Spleen (tissue), 11 donors: Measurements from ENCODE around the gene RUFY3. TPM values are rescaled to one million over a fixed set of nuclear protein-coding genes. Genes with fewer than 3 reads are reported as not detected.

Experiments used
- DNase-seq: peaks from one replicate; pipeline ENCODE4 v3.0.0-alpha.2; 2020
- H3K27ac ChIP-seq, 8 donors: fragments of 200-600 bp; sonication (generic) in 7 of 8; 1 replicate in 4 of 8; 2 replicates in 4 of 8; pipeline versions ENCODE4 v1.5.0 to v1.8.0; 2016 to 2021; ENCODE audit warnings: inconsistent platforms in 4 of 8, mild to moderate bottlenecking in 4 of 8, moderate library complexity in 1 of 8
- H3K27me3 ChIP-seq, 7 donors: fragments of 200-600 bp; sonication (generic) in 6 of 7; replicated peaks in 1 of 7; 1 replicate in 4 of 7; 2 replicates in 3 of 7; pipeline versions ENCODE4 v1.5.0 to v1.8.0; 2016 to 2021; ENCODE audit warnings: inconsistent platforms in 3 of 7, mild to moderate bottlenecking in 1 of 7
- H3K36me3 ChIP-seq, 6 donors: fragments of 200-600 bp; sonication (generic) in 5 of 6; 1 replicate in 4 of 6; 2 replicates in 2 of 6; pipeline versions ENCODE4 v1.5.0 to v1.8.0; 2016 to 2021; ENCODE audit warnings: inconsistent platforms in 2 of 6
- H3K4me1 ChIP-seq, 6 donors: fragments of 200-600 bp; sonication (generic) in 5 of 6; 1 replicate in 3 of 6; 2 replicates in 3 of 6; pipeline versions ENCODE4 v1.5.0 to v1.8.0; 2016 to 2021; ENCODE audit warnings: inconsistent platforms in 3 of 6
- H3K4me3 ChIP-seq, 8 donors: fragments of 200-600 bp; sonication (generic) in 7 of 8; 1 replicate in 4 of 8; 2 replicates in 4 of 8; pipeline versions ENCODE4 v1.5.0 to v1.8.0; 2016 to 2021; ENCODE audit warnings: inconsistent platforms in 4 of 8, mild to moderate bottlenecking in 4 of 8, moderate library complexity in 2 of 8
- H3K9me3 ChIP-seq, 8 donors: fragments of 200-600 bp; sonication (generic) in 7 of 8; 1 replicate in 4 of 8; 2 replicates in 4 of 8; pipeline versions ENCODE4 v1.5.0 to v1.8.0; 2016 to 2021; ENCODE audit warnings: inconsistent platforms in 4 of 8
- POLR2A ChIP-seq, 3 donors: fragments of 450-650 bp; IDR thresholded peaks; one replicate each; pipeline ENCODE4 v1.5.1; 2017; ENCODE audit warnings: antibody characterized with exemption in 3 of 3, mild to moderate bottlenecking in 1 of 3
- POLR2AphosphoS5 ChIP-seq, 3 donors: sonication (generic); formaldehyde crosslinking; IDR thresholded peaks; one replicate each; pipeline ENCODE4 v1.5.1; 2017; ENCODE audit warnings: antibody characterized with exemption in 3 of 3
- WGBS, 5 donors: extraction: QIAGEN DNeasy Blood & Tissue Kit in 3 of 5; methylation state at CpG; one replicate each; pipeline versions ENCODE4 v1.1.5 to v1.1.7; 2013 to 2018; 5-methylcytosine and 5-hydroxymethylcytosine counted together
- intact Hi-C: fragments of 100-400 bp; cut with DNase I; formaldehyde crosslinking; loops from one replicate; pipeline ENCODE4 v1.15.0; 2023; ENCODE audit warnings: low total_unique reads
- polyA plus RNA-seq, 3 donors: library from polyadenylated mRNA; stranded (reverse); fragments of 200-250 nt; gene quantifications; one replicate each; pipeline ENCODE4 v1.2.1, GENCODE V29; 2013
- total RNA-seq, 7 donors: library from RNA; depleted of rRNA in 3 of 7; stranded (reverse); fragments of >200 nt in 3 of 7; fragmentation: NEBNext Ultra II Directional in 4 of 7; extraction: Animal tissue kit (Norgen Biotek cat#: 25700) in 4 of 7; gene quantifications; one replicate each; pipeline versions ENCODE4 v1.1.0 to v1.2.1, GENCODE V29; 2016 to 2021
- TF ChIP-seq, protein P1 (sequence below), 11 experiments: fragments of 200-600 bp in 7 of 11; fragments of 450-650 bp in 4 of 11; sonication (generic) in 4 of 11; IDR thresholded peaks in 8 of 11; conservative IDR thresholded peaks in 3 of 11; 1 replicate in 7 of 11; 2 replicates in 4 of 11; pipeline versions ENCODE4 v1.4.0 to v1.8.0; 2016 to 2021; ENCODE audit warnings: antibody characterized with exemption in 11 of 11, inconsistent platforms in 4 of 11, mild to moderate bottlenecking in 1 of 11
- donor health status: healthy with polysubstance abuse.
- donor health status: DM: no; HTN: no; CAD: no; lungs with moderate emphysema.
- donor health status: DM: no; HTN: no; CAD: no.
- donor health status: Bipolar disorder and iron deficiency.
- donor health status: healthy.
- donor health status: DM: no; HTN: no; CAD: no.
- donor health status: DM: yes; HTN: yes; CAD: no.

RUFY3 gene
- total and polyA plus RNA-seq, 10 donors, result 19.2 to 96.8 (median 76.2) TPM

DNA sequence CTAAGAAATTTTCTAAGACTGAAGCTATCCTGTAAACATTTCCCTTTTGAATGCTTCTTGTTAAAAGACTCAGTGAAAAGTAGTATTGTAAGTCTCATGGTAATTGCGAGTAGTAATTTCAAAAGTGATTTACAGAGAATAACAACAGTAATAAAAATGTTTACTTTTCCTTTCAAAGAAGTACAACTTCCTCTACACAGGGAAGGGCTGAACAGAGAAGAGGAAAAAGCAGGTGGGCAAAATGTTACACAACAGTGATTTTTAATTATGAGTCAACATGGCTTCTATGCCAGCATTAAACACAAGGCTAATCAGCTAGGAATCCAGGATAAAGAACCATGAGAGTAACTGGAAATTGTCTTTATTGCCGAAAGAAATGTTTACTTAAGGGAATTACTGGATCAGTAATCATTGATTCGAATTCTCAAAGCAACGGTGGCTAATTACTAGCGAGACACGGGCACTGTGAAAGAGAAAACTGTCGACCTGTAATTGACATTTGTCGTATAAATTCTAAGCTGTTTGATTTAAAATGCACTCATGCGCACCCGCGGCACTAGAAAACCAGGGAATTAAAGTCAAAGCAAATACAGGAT, 18.0 kb upstream of the RUFY3 start:
- intact Hi-C loops, result loop anchor here (10.0 kb wide), 1 partner anchor 131 kb away; the partner anchor contains the start of gene GRSF1
- Histone ChIP-seq H3K9me3 (no peaks in the 10 kb centered on the region), H3K27me3 (no peaks in the 10 kb centered on the region), H3K36me3 (no peaks in the 10 kb centered on the region), H3K27ac (peak overlapping the region; percentile 88 to 96 (median 94)), H3K4me3 (peak overlapping the region; percentile 65 to 96 (median 76)), H3K4me1 (peaks cover 18 to 48% (median 30%) of the 10 kb centered on the region in 6 donors)
- TF ChIP-seq, protein P1, sequence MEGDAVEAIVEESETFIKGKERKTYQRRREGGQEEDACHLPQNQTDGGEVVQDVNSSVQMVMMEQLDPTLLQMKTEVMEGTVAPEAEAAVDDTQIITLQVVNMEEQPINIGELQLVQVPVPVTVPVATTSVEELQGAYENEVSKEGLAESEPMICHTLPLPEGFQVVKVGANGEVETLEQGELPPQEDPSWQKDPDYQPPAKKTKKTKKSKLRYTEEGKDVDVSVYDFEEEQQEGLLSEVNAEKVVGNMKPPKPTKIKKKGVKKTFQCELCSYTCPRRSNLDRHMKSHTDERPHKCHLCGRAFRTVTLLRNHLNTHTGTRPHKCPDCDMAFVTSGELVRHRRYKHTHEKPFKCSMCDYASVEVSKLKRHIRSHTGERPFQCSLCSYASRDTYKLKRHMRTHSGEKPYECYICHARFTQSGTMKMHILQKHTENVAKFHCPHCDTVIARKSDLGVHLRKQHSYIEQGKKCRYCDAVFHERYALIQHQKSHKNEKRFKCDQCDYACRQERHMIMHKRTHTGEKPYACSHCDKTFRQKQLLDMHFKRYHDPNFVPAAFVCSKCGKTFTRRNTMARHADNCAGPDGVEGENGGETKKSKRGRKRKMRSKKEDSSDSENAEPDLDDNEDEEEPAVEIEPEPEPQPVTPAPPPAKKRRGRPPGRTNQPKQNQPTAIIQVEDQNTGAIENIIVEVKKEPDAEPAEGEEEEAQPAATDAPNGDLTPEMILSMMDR (IDR thresholded peaks at IDR 0.05 in 8 of 11, conservative IDR thresholded peaks at IDR 0.05 in 3 of 11), result no peak
- TF ChIP-seq POLR2AphosphoS5 (IDR thresholded peaks at IDR 0.05), result no peak
- TF ChIP-seq POLR2A (IDR thresholded peaks at IDR 0.05), result no peak
- no peak for DNase-seq
- WGBS, 5 donors, result 5 to 8% (median 7%) methylated on average over 11 of the region's 11 CpGs

DNA sequence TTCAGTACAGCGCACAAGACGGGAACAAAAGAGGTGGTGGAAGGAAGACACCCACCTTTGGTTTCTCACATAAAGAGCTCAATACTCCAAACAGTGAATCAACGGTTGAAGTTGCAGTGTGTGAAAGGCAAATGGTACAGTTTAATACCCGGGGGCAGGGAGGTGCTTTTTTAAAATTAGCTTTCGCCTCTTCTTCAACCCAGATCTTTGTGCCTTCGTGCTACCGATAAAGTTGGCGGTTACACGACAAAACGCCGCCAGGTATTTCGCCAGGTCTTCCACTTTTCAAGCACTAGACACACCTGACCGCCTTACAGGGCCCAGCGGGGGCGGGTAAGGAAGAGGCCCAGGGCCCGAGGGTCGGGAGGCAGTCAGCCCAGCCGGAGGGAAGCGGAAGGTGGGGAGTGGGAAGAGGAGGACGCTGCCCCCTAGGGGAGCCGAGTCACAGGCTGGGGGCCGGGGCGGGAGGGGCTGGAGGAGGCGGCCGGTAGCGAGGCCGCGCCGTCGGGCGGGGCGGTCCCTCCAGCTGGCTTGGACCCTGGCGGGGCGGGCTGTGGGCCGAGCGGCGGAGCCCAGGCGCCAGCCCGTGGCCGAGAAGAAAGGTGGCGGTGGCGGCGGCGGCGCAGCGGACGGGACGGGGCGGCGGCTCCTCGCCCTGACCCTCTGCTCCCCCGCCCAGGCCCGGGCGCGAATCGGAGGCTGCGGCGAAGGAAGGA, 17.4 kb upstream of the RUFY3 start:
- intact Hi-C loops, result loop anchor here (10.0 kb wide), 1 partner anchor 130 kb away; the partner anchor contains the start of gene GRSF1
- Histone ChIP-seq H3K36me3 (no peaks in the 10 kb centered on the region), H3K4me1 (peaks cover 18 to 54% (median 31%) of the 10 kb centered on the region in 6 donors), H3K27me3 (no peaks in the 10 kb centered on the region), H3K9me3 (no peaks in the 10 kb centered on the region), H3K27ac (peak overlapping the region; percentile 88 to 96 (median 94)), H3K4me3 (peak overlapping the region; percentile 65 to 96 (median 76))
- TF ChIP-seq, protein P1 (IDR thresholded peaks at IDR 0.05 in 8 of 11, conservative IDR thresholded peaks at IDR 0.05 in 3 of 11), result peak in 9 of 11 experiments; percentile 7 to 68 (median 58)
- TF ChIP-seq POLR2AphosphoS5 (IDR thresholded peaks at IDR 0.05), result peak; percentile 74 to 79 (median 74)
- TF ChIP-seq POLR2A (IDR thresholded peaks at IDR 0.05), result no peak
- DNase-seq, result peak; percentile 95
- 0 to 1% (median 1%) methylated on average over 29 to 58 of the region's 58 CpGs for WGBS, 5 donors

- H3K36me3 ChIP-seq, result no peaks in the 10 kb centered on the region
- TF ChIP-seq, protein P1 (IDR thresholded peaks at IDR 0.05 in 8 of 11, conservative IDR thresholded peaks at IDR 0.05 in 3 of 11), result no peak
- no peak for TF ChIP-seq POLR2A (IDR thresholded peaks at IDR 0.05)
- intact Hi-C loops, result loop anchor here (10.0 kb wide), 1 partner anchor 130 kb away; the partner anchor contains the start of gene GRSF1
- H3K27ac ChIP-seq, result peak overlapping the region; percentile 88 to 96 (median 94)
- no peaks in the 10 kb centered on the region for H3K27me3 ChIP-seq
- no peaks in the 10 kb centered on the region for H3K9me3 ChIP-seq
- peak overlapping the region; percentile 65 to 96 (median 76) for H3K4me3 ChIP-seq
- peaks cover 18 to 59% (median 35%) of the 10 kb centered on the region in 6 donors for H3K4me1 ChIP-seq
- 0 to 2% (median 0%) methylated on average over 2 to 39 of the region's 39 CpGs; no CpG with 5 or more reads in 1 of the 5 donors for WGBS, 5 donors
- no peak for DNase-seq
Observed at GRCh38 chr4:70704931-70705182, 16.9 kb upstream of the RUFY3 start.
